OCI-LY1 (cell line): ENCODE data around the gene GARIN5A.

Experiments used
- H2AFZ ChIP-seq: fragments of 200-600 bp; sonication (generic), shearing (Covaris generic); 2 replicates; pipeline ENCODE4 v1.6.0; 2014; ENCODE audit warnings: antibody characterized with exemption, mild to moderate bottlenecking, low read length
- H3F3A ChIP-seq: fragments of 200-600 bp; sonication (generic), shearing (Covaris generic); 2 replicates; pipeline ENCODE4 v1.6.0; 2014; ENCODE audit warnings: mild to moderate bottlenecking, antibody characterized with exemption, low read length, moderate library complexity; ENCODE audit not compliant: insufficient read depth
- H3K27ac ChIP-seq: fragments of 200-600 bp; sonication (generic); 2 replicates; pipeline ENCODE4 v1.5.1; 2014; ENCODE audit warnings: low read length, mixed run types, mild to moderate bottlenecking, low read depth; ENCODE audit not compliant: poor library complexity, severe bottlenecking
- H3K27me3 ChIP-seq: fragments of 200-600 bp; sonication (generic); 2 replicates; pipeline ENCODE4 v1.6.0; 2014; ENCODE audit warnings: antibody characterized with exemption, mild to moderate bottlenecking, low read length, moderate library complexity; ENCODE audit not compliant: insufficient read depth
- H3K36me3 ChIP-seq: fragments of 200-600 bp; sonication (generic); 2 replicates; pipeline ENCODE4 v1.6.1; 2014; ENCODE audit warnings: mild to moderate bottlenecking, antibody characterized with exemption, low read length, moderate library complexity, mixed read lengths; ENCODE audit not compliant: insufficient read depth
- H3K4me1 ChIP-seq: fragments of 200-600 bp; sonication (generic); 2 replicates; pipeline ENCODE4 v1.5.1; 2014; ENCODE audit warnings: mild to moderate bottlenecking, low read length, moderate library complexity; ENCODE audit not compliant: insufficient read depth, severe bottlenecking
- H3K4me2 ChIP-seq: fragments of 200-600 bp; sonication (generic), shearing (Covaris generic); 2 replicates; pipeline ENCODE4 v1.6.1; 2014; ENCODE audit warnings: low read length
- H3K4me3 ChIP-seq: fragments of 200-600 bp; sonication (generic); 2 replicates; pipeline ENCODE4 v1.5.1; 2014; ENCODE audit warnings: low read length, low read depth, mild to moderate bottlenecking, mixed read lengths; ENCODE audit not compliant: poor library complexity, severe bottlenecking
- H3K79me2 ChIP-seq: fragments of 200-600 bp; shearing (Covaris generic); 2 replicates; pipeline ENCODE4 v1.6.1; 2016; ENCODE audit warnings: mixed run types, low read length, mixed read lengths; ENCODE audit not compliant: insufficient read depth
- H3K9ac ChIP-seq: fragments of 200-600 bp; sonication (generic), shearing (Covaris generic); 2 replicates; pipeline ENCODE4 v1.6.1; 2014; ENCODE audit warnings: mild to moderate bottlenecking, low read length, mixed read lengths
- H3K9me2 ChIP-seq: fragments of 200-600 bp; sonication (generic), shearing (Covaris generic); 2 replicates; pipeline ENCODE4 v1.6.1; 2014; ENCODE audit warnings: low read depth, mild to moderate bottlenecking, low read length, mixed read lengths
- H3K9me3 ChIP-seq: fragments of 200-600 bp; shearing (Covaris generic); 2 replicates; pipeline ENCODE4 v1.6.1; 2014; ENCODE audit warnings: low read length, mixed read lengths
- H4K20me1 ChIP-seq: fragments of 200-600 bp; sonication (generic), shearing (Covaris generic); 2 replicates; pipeline ENCODE4 v1.6.0; 2016; ENCODE audit warnings: mild to moderate bottlenecking, low read length; ENCODE audit not compliant: insufficient read depth
- EZH2 ChIP-seq: fragments of 200-600 bp; sonication (generic), shearing (Covaris generic); IDR thresholded peaks from 2 replicates; pipeline ENCODE4 v1.8.0; 2017; ENCODE audit warnings: borderline replicate concordance, mixed run types, mild to moderate bottlenecking, antibody characterized with exemption, low read length, moderate library complexity, mixed read lengths
- TF ChIP-seq, protein P1 (sequence below): fragments of 200-600 bp; sonication (generic), shearing (Covaris generic); IDR thresholded peaks from 2 replicates; pipeline ENCODE4 v1.5.1; 2017; ENCODE audit warnings: mild to moderate bottlenecking, antibody characterized with exemption, low read length, moderate library complexity, mixed read lengths

Gene GARIN5A

DNA sequence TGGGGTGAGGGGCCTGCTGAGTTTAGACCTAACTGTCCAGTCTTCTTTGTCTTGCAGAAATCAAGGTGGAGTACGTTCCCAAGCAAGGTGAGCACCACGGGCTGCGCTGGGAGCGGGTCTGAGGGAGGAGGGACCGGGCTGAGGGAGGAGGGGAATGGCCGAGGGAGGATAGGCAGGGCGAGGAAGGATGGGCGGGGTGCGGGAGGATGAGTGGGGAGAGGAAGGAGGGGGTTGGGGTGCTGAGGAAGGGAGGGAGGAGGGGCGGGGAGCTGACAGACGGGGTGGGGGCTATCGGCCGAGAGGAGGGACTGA, 25.5 kb downstream of the GARIN5A start:
- Histone ChIP-seq H3K27me3 (no peaks in the 10 kb centered on the region), H3K4me3 (no peak overlapping the region), H2AFZ (no peak overlapping the region), H3K27ac (no peak overlapping the region), H3K4me2 (no peak overlapping the region), H3F3A (no peaks in the 10 kb centered on the region), H3K9me2 (no peaks in the 10 kb centered on the region), H3K9ac (no peak overlapping the region), H3K36me3 (no peaks in the 10 kb centered on the region), H3K9me3 (no peaks in the 10 kb centered on the region), H3K4me1 (no peaks in the 10 kb centered on the region), H4K20me1 (no peaks in the 10 kb centered on the region), H3K79me2 (no peaks in the 10 kb centered on the region)
- TF ChIP-seq, protein P1, sequence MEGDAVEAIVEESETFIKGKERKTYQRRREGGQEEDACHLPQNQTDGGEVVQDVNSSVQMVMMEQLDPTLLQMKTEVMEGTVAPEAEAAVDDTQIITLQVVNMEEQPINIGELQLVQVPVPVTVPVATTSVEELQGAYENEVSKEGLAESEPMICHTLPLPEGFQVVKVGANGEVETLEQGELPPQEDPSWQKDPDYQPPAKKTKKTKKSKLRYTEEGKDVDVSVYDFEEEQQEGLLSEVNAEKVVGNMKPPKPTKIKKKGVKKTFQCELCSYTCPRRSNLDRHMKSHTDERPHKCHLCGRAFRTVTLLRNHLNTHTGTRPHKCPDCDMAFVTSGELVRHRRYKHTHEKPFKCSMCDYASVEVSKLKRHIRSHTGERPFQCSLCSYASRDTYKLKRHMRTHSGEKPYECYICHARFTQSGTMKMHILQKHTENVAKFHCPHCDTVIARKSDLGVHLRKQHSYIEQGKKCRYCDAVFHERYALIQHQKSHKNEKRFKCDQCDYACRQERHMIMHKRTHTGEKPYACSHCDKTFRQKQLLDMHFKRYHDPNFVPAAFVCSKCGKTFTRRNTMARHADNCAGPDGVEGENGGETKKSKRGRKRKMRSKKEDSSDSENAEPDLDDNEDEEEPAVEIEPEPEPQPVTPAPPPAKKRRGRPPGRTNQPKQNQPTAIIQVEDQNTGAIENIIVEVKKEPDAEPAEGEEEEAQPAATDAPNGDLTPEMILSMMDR = no peak
- no peak for TF ChIP-seq EZH2

DNA sequence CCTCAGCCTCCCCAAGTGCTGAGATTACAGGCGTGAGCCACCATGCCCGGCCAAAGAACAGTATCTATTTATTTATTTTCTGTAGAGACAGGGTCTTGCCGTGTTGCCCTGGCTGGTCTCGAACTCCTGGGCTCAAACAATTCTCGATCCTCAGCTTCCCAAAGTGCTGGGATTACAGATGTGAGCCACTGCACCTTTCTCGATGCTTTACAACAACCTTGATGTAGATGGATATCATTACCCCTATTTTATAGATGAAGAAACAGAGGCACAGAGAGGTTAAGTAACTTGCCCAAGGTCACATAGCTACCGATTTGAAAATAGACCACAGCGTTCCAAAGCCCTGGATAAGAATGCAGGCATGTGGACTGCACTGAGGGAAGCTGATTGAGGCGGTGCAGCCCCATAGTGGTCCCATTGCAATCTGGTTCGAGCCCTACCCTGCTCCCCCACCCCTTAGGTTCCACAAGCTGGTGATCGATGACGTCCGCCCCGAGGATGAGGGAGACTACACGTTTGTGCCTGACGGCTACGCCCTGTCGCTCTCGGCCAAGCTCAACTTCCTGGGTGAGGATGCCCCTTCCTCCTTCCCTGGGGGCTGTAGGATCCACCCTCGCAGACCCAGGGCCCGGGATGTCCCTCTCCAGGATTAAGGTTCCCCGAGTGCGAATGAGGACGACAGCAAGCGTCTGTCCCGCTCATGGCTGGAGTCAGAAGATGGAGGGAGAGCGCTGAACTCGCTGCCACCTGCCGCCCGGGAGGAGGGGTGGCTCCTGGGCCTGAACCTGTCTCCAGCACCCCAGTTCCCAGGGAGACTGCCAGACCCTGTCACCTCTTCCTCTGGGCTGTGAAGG, 26.1 kb downstream of the GARIN5A start:
- Histone ChIP-seq H3K79me2 (no peaks in the 10 kb centered on the region), H3K27me3 (no peaks in the 10 kb centered on the region), H4K20me1 (no peaks in the 10 kb centered on the region), H3K4me3 (no peak overlapping the region), H3K9me2 (no peaks in the 10 kb centered on the region), H3K4me2 (no peak overlapping the region), H3K36me3 (no peaks in the 10 kb centered on the region), H3K27ac (no peak overlapping the region), H3K9me3 (no peaks in the 10 kb centered on the region), H3K4me1 (no peaks in the 10 kb centered on the region), H2AFZ (no peak overlapping the region), H3K9ac (no peak overlapping the region), H3F3A (no peaks in the 10 kb centered on the region)
- TF ChIP-seq, protein P1 = no peak
- no peak for TF ChIP-seq EZH2

DNA sequence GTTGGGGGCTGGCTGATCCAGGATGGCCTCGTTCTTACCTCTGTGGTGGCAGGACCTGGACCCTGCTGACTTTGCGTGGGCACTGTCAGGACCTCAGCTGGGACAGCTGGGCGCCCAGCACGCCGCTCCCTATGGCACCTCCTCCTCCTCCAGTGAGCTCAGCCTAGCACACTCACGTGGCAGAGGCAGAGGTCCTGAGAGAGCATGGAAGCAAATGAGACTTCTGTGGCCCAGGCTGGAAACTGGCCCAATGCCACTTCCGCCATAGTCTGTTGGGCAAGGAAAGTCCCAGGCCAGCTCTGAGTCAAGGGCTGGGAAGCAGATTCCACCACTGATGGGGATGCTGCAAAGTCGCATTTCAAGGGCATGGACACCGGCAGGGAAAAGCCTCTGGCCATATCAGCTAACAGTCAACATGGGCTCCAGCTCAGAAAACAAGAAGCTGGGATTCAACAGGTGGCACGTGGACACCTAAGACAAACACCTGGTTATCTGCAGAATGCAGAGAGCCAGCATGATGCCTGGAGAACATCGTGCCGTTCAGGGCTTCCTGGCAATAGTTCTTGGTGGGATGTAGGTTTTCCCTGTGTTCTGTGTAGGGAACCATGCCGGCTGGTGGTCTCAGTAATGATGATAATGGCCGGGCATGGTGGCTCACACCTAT, 27.3 kb downstream of the GARIN5A start:
- H3K9ac ChIP-seq = no peak overlapping the region
- H3K9me3 ChIP-seq = no peaks in the 10 kb centered on the region
- H3K27ac ChIP-seq = no peak overlapping the region
- no peak overlapping the region for H3K4me3 ChIP-seq
- H3K4me1 ChIP-seq = no peaks in the 10 kb centered on the region
- H4K20me1 ChIP-seq = no peaks in the 10 kb centered on the region
- H3K9me2 ChIP-seq = no peaks in the 10 kb centered on the region
- TF ChIP-seq, protein P1 = no peak
- no peak for TF ChIP-seq EZH2
- H3K79me2 ChIP-seq = no peaks in the 10 kb centered on the region
- H2AFZ ChIP-seq = no peak overlapping the region
- H3K36me3 ChIP-seq = no peaks in the 10 kb centered on the region
- no peak overlapping the region for H3K4me2 ChIP-seq
- H3K27me3 ChIP-seq = no peaks in the 10 kb centered on the region
- H3F3A ChIP-seq = no peaks in the 10 kb centered on the region
